Measurements from ENCODE around the gene SYNC. TPM values are rescaled to one million over a fixed set of nuclear protein-coding genes. Genes with fewer than 3 reads are reported as not detected.

The SYNC gene
- total and polyA plus RNA-seq, 2 of the 8 experiments (the other 6 are each of a cell fraction or from before 2014, with no cell fraction given): 0.06 to 0.17 TPM

- Histone ChIP-seq H2BK15ac (ENCODE audit: low read length) (no peak overlapping the region; the same call in 1 of the 2 replicates), H3K14ac (ENCODE audit: insufficient read length) (no peak overlapping the region), H3K18ac (ENCODE audit: extremely low read depth, low read length) (no peak overlapping the region), H2BK12ac (ENCODE audit: low read depth, low read length) (no peak overlapping the region), H3K36me3 (ENCODE audit: control insufficient read depth in 2 of 4, insufficient read depth in 4 of 4, low read length in 3 of 4) (peaks cover 0 to 10% (median 0%) of the 10 kb centered on the region in 4 experiments; a peak in 1 of 8 replicates), H3K79me2 (ENCODE audit: control insufficient read depth in 1 of 2, insufficient read depth in 2 of 2, low read length in 2 of 2) (peaks cover 0 to 48% of the 10 kb centered on the region in 2 experiments; a peak in 2 of 4 replicates), H3K23ac (ENCODE audit: insufficient read length) (no peak overlapping the region), H4K8ac (ENCODE audit: extremely low read depth, insufficient read depth, low read length) (no peak overlapping the region), H2BK20ac (ENCODE audit: low read length) (no peak overlapping the region), H4K20me1 (replicated peaks in 1 of 2; ENCODE audit: control insufficient read depth in 1 of 2, insufficient read depth in 2 of 2, low read length in 2 of 2) (no peaks in the 10 kb centered on the region), H2AFZ (ENCODE audit: low read length) (no peak overlapping the region), H3K4me3 (ENCODE audit: extremely low read depth in 1 of 4, insufficient read depth in 2 of 4, low read depth in 3 of 4, low read length in 4 of 4) (no peak overlapping the region), H3K4me1 (replicated peaks in 1 of 4; ENCODE audit: control insufficient read depth in 3 of 4, insufficient read depth in 4 of 4, low read length in 3 of 4) (peaks cover 8 to 14% (median 13%) of the 10 kb centered on the region in 4 experiments), H3K9me3 (ENCODE audit: insufficient read depth in 2 of 2, low read depth in 1 of 2, low read length in 1 of 2) (no peaks in the 10 kb centered on the region), H2BK120ac (replicated peaks; ENCODE audit: low read depth, low read length) (no peak overlapping the region), H2AK5ac (ENCODE audit: low read depth, low read length) (no peak overlapping the region), H3K4me2 (ENCODE audit: insufficient read depth in 1 of 2, low read depth in 2 of 2, low read length in 2 of 2) (no peak overlapping the region), H3K23me2 (ENCODE audit: low read depth, low read length) (no peaks in the 10 kb centered on the region), H3K9ac (replicated peaks in 1 of 4; ENCODE audit: extremely low read depth in 1 of 4, low read depth in 3 of 4, low read length in 3 of 4) (no peak overlapping the region), H2BK5ac (ENCODE audit: low read depth, low read length) (no peak overlapping the region), H3K27ac (ENCODE audit: low read depth, low read length) (no peak overlapping the region), H4K91ac (replicated peaks; ENCODE audit: insufficient read length, low read length) (no peak overlapping the region), H3K56ac (replicated peaks; ENCODE audit: insufficient read length, low read depth, low read length) (no peak overlapping the region), H3K79me1 (ENCODE audit: low read depth, low read length) (no peaks in the 10 kb centered on the region; the same call in 1 of the 2 replicates), H4K5ac (ENCODE audit: insufficient read length, low read depth, low read length) (no peak overlapping the region), H3K4ac (replicated peaks; ENCODE audit: insufficient read length, low read depth, low read length) (no peak overlapping the region), H3K27me3 (replicated peaks in 1 of 4; ENCODE audit: control insufficient read depth in 3 of 4, extremely low read depth in 1 of 4, insufficient read depth in 3 of 4, low read length in 3 of 4) (no peaks in the 10 kb centered on the region)
- 94% methylated on average over 1 of the region's 1 CpG; no CpG with 5 or more reads in 1 of the 2 experiments for WGBS, 2 experiments (ENCODE audit: extremely low coverage in 1 of 2, insufficient coverage in 1 of 2, insufficient read length in 1 of 2, insufficient replicate concordance in 2 of 2, low coverage in 1 of 2, low lambda C conversion rate in 2 of 2, missing lambda C conversion rate in 1 of 2)
- ChIA-PET POLR2A (ENCODE audit: partially characterized antibody) (interaction anchor here (0.7 to 10.1 kb wide), 3 partner anchors 9 to 26 kb away, joined by 4 to 115 read pairs (median 5); partner anchors contain the start of genes RBBP4 and ZBTB8OS), CTCF (ENCODE audit: partially characterized antibody) (interaction anchor here (1.1 kb wide), 1 partner anchor 119 kb away, joined by 4 read pairs; no protein-coding TSS in a partner anchor)
- no peak for FAIRE-seq
- TF ChIP-seq CBX8 (IDR thresholded peaks at IDR 0.05; ENCODE audit: borderline replicate concordance, low read depth, low read length) (no peak), RNF2 (IDR thresholded peaks at IDR 0.05; ENCODE audit: borderline replicate concordance, low read depth, low read length, missing control alignments, poor library complexity, severe bottlenecking) (no peak), BACH1 (IDR thresholded peaks at IDR 0.05; ENCODE audit: low read length) (no peak), SIN3A (conservative IDR thresholded peaks at IDR 0.05 in 1 of 2, IDR thresholded peaks at IDR 0.05 in 1 of 2; ENCODE audit: low read depth in 1 of 2, low read length in 2 of 2) (no peak), SIRT6 (IDR thresholded peaks at IDR 0.05; ENCODE audit: low read length) (no peak), CREB1 (IDR thresholded peaks at IDR 0.05) (no peak), RXRA (IDR thresholded peaks at IDR 0.05; ENCODE audit: insufficient read depth, low read depth, low read length) (no peak), JUN (IDR thresholded peaks at IDR 0.05; ENCODE audit: low read depth, low read length) (no peak), PHF8 (conservative IDR thresholded peaks at IDR 0.05; ENCODE audit: low read depth, low read length) (no peak)
- no peak for DNase-seq (ENCODE audit: low read depth in 1 of 2, low spot score in 2 of 2)
Observed at GRCh38 chr1:32639489-32640075, 63.0 kb downstream of the SYNC start.
